HUES6 (cell line): ENCODE measurements around the gene MAGEA9B.
"Not testable (repeated sequence)": the region's sequence is repeated elsewhere in the genome, so short reads cannot be mapped to it uniquely, and the experiment has no call there.

Experiments used
- H3K27ac ChIP-seq: 2 replicates; pipeline ENCODE4 v1.7.0; 2013; ENCODE audit warnings: low read depth, mild to moderate bottlenecking, low read length, inconsistent platforms
- H3K27me3 ChIP-seq: 2 replicates; pipeline ENCODE4 v1.6.1; 2013; ENCODE audit warnings: low read length; ENCODE audit not compliant: control insufficient read depth, insufficient read depth
- H3K36me3 ChIP-seq: 2 replicates; pipeline ENCODE4 v1.6.1; 2013; ENCODE audit warnings: low read length; ENCODE audit not compliant: control insufficient read depth, insufficient read depth
- H3K4me1 ChIP-seq: 2 replicates; pipeline ENCODE4 v1.6.1; 2013; ENCODE audit warnings: low read length; ENCODE audit not compliant: control insufficient read depth, insufficient read depth
- H3K4me3 ChIP-seq: 2 replicates; pipeline ENCODE4 v1.5.1; 2013; ENCODE audit warnings: low read depth, low read length
- H3K9ac ChIP-seq: one replicate; pipeline ENCODE4 v1.6.1; 2013; ENCODE audit warnings: mild to moderate bottlenecking, low read length
- H3K9me3 ChIP-seq: 2 replicates; pipeline ENCODE4 v1.6.1; 2013; ENCODE audit warnings: low read depth, low read length; ENCODE audit not compliant: control insufficient read depth, insufficient read depth

MAGEA9B gene

DNA sequence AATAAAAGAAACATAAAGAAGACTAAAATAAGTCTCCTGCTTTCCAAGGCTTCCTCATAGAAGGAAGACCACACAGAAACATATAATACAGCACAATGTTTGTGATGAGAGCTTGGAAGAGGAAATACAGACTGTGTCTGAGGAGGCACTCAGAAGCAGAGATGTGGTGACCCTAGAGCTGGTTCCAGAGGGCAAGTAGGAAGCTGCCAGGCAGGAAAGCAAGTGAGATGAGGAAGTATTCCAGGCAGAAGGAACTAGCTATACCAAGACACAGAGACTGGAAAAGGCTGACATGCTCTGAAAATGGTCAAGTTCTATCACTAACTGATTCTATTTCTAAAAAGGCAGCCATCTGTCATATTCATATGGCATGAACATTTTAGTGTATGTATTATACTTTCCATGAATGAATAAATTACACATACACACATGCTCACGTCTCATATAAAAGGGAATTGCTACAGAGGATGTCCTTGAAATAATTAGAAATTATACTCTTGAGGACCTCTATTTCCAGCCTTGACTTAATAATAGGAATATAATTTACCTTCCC lies 24.4 kb upstream of the MAGEA9B start:
- no peak overlapping the region for H3K4me3 ChIP-seq
- H3K4me1 ChIP-seq: 0 out of 2 replicates have a peak, but pooled peaks cover 4% of the 10 kb centered on the region
- H3K27me3 ChIP-seq: no peaks in the 10 kb centered on the region
- peaks cover 15% of the 10 kb centered on the region for H3K36me3 ChIP-seq
- no peak overlapping the region for H3K9ac ChIP-seq
- H3K9me3 ChIP-seq: 0 out of 2 replicates have a peak, but pooled peaks cover 3% of the 10 kb centered on the region
- no peak overlapping the region for H3K27ac ChIP-seq

DNA sequence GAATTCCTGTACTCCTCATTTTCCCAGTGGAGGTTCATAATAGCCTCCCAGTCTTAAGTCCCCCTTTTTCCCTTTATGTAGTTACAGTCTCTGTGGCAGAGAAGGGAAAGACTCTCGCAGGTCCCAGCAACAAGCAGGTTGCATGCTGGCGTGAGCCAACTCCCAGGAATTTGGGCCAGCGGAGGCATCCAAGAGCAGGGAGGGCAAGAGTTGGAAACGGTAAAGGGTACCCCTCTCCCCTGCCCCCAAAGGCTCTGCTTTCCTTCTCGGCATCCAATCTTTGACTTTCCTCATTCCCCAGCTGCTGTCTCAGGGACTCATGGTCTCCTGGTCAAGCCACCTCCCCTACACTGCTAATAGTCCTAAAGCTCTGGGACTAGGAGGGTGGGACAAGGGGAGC lies 23.3 kb upstream of the MAGEA9B start:
- no peak overlapping the region for H3K27ac ChIP-seq
- H3K4me1 ChIP-seq: peaks cover 4% of the 10 kb centered on the region; the same call in 1 of the 2 replicates
- no peaks in the 10 kb centered on the region; the same call in 1 of the 2 replicates for H3K27me3 ChIP-seq
- H3K4me3 ChIP-seq: no peak overlapping the region
- no peak overlapping the region for H3K9ac ChIP-seq
- H3K36me3 ChIP-seq: peaks cover 22% of the 10 kb centered on the region
- 0 out of 2 replicates have a peak, but pooled peaks cover 3% of the 10 kb centered on the region for H3K9me3 ChIP-seq

DNA sequence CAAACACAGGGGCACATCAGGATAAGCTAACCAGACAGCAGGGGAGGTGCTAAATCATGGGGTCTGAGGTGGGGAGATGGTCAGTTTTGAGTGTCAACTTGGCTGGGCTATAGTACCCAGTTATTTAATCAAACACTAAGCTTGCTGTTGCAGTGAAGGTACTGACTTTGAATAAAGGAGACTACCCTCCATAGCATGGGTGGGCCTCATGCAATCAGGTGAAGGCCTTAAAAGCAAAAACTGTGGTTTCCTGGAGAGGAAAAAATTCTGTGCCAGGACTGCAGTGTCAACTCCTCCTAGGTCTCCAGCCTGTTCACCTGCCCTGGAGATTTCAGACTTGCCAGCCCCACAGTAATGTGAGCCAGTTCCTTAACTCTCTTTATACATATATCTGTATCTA lies 20.4 kb upstream of the MAGEA9B start:
- Histone ChIP-seq H3K27ac (no peak overlapping the region), H3K27me3 (no peaks in the 10 kb centered on the region; the same call in 1 of the 2 replicates), H3K9ac (no peak overlapping the region), H3K4me3 (no peak overlapping the region), H3K4me1 (peaks cover 4% of the 10 kb centered on the region; the same call in 1 of the 2 replicates), H3K36me3 (peaks cover 44% of the 10 kb centered on the region), H3K9me3 (no peaks in the 10 kb centered on the region)

DNA sequence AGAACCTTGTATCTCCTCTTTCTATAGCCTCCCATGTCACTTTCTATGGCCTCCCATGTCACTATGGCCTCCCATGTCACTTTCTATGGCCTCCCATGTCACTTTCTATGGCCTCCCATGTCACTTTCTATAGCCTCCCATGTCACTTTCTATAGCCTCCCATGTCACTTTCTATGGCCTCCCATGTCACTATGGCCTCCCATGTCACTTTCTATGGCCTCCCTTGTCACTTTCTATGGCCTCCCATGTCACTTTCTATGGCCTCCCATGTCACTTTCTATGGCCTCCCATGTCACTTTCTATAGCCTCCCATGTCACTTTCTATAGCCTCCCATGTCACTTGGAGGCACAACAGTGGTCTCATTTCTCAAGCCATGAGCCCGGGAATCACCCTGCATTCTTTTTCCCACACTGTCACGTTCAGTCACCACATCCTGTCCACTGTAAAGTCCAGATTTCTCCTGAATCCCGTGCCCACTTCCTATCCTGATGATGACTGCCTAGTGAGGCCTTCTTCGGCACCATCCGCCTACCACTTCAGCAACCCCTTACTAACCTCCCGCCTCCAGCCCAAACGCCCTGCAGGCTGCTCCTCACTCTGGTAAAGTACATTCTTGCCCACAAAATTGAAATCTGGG lies 18.1 kb upstream of the MAGEA9B start:
- not testable (repeated sequence) for H3K27ac ChIP-seq, H3K27me3 ChIP-seq, H3K4me3 ChIP-seq, H3K9ac ChIP-seq, H3K9me3 ChIP-seq, H3K4me1 ChIP-seq
- H3K36me3 ChIP-seq: peaks cover 50% of the 10 kb centered on the region

DNA sequence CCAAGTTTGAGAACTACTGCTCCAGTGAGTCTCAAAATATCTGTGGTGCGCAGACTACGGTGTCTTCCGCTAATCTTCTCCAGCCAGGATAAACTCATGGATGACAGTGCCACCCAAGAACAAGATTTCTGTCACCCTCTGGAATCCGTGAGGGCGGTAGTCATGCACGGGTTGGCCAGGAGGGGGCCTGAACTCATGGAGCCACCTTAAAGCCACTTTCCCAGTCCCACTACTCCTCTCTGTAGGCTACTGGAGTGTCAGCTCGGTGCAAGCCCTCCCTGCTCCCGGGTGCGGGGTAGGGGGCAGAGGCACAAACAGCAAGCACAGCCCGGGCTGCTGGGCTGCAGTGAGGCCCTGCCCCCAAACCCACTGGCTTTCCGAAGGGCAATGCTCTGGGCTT lies 11.3 kb upstream of the MAGEA9B start:
- H3K9ac ChIP-seq, H3K27me3 ChIP-seq, H3K4me1 ChIP-seq, H3K4me3 ChIP-seq, H3K9me3 ChIP-seq, H3K27ac ChIP-seq: not testable (repeated sequence)
- H3K36me3 ChIP-seq: peaks cover 14% of the 10 kb centered on the region; the same call in 1 of the 2 replicates

DNA sequence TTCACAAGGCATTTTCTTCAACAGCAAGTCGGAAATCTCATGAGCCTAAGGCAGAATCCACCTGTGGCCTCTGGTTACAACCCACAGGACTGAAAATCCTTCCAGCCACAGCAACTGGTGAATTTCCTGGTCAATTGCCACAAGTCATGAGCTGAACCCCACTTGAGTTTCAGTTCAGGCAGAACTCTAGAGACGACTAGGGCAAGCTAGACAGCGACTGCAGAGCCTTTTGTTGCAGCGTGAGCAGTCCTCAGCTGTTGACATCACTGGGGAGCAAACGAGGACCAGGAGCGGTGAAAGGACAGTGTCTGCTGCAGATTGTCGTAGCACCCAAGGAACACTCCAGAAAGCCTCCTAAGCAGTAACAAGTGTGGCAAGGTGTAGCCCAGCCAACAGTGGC lies 8.7 kb upstream of the MAGEA9B start:
- not testable (repeated sequence) for H3K27me3 ChIP-seq, H3K4me3 ChIP-seq, H3K4me1 ChIP-seq, H3K9me3 ChIP-seq, H3K36me3 ChIP-seq, H3K9ac ChIP-seq, H3K27ac ChIP-seq

DNA sequence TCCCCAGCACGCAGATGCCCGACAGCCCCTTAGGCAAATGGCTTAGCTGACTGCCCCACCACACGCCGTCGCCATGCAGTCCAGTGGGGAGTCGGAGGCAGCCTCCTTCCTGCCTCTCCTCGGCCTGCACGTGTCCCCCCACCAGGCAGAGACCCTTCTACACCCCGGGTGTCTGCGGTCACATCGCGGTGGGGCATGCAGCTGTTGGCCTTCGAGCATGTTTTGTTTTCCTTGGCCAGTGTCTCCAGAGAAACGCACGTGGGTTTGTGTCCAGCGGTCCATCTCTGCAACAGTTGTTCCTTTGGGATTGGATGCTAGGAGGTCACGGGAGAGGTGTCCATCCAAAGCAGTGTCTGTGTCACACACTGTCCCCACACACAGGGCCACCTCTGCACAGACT lies 8.0 kb upstream of the MAGEA9B start, which contains the start of gene HSFX2:
TSS of gene HSFX2 (minus strand) at position 101 of the 400 bp plus-strand sequence. CDS start 614 bp downstream, outside the sequence.
- H3K36me3 ChIP-seq, H3K4me3 ChIP-seq, H3K27me3 ChIP-seq, H3K9ac ChIP-seq, H3K27ac ChIP-seq, H3K9me3 ChIP-seq, H3K4me1 ChIP-seq: not testable (repeated sequence)

DNA sequence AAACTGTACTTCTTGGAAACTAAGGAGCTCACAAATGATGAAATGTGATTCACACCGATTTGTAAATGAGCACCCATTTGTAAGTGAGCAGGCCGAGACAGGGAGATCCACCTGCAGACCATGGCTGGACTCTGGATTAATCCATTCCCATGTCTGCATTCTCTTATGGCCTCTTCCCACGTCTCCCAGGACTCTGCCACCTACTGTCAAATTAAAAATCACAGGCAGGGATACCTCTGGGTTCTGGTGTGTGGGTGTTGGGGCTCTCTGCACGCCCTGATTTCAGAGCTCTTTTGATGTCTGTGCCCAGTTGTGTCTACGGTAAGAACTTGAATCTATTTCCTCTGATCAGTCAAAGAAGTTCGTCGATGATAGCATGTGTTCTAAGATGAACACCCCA lies 3.7 kb upstream of the MAGEA9B start:
- not testable (repeated sequence) for H3K4me1 ChIP-seq, H3K27ac ChIP-seq, H3K9ac ChIP-seq, H3K9me3 ChIP-seq, H3K4me3 ChIP-seq, H3K36me3 ChIP-seq, H3K27me3 ChIP-seq

DNA sequence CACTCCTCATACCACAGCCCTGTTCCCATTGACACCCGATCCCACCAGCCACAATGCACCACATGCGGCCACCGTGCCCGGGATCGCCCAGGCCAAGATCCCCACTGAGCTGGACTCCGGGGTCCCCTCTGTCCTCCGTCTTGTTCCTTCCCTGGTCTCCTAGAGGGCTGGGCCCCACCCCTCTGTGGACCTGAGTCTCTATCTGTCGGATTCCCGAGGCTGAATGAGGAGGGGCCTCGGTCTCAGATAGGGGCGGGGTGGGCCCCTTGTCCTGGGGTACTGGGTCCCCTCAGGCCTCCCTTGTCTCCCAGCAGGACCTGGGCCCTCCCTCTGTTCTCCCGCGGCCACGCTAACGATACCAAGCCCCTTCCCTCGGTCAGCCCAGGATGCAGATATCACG lies 1.6 kb downstream of the MAGEA9B start:
- H3K27ac ChIP-seq, H3K9ac ChIP-seq, H3K4me3 ChIP-seq, H3K4me1 ChIP-seq, H3K27me3 ChIP-seq, H3K36me3 ChIP-seq, H3K9me3 ChIP-seq: not testable (repeated sequence)

DNA sequence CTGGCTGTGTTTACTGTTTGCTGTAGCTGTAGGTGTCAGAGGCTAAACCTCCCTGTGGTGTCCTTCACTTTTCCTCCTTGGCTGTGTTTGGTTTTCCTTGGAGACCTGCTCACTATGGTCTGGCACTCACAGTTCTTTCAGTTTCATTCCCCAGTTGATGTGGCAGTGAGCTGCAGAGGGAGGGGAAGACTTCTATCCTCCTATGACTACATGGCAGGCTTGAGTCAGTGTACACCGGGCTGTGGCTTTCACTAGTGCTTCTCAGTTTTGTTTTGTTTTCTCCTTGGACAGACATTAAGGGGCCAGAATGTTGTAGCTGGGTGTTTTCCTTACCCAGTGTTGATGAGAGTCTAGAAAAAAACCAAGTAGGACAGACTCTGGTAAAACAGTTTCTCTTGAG lies 13.8 kb downstream of the MAGEA9B start:
- not testable (repeated sequence) for H3K27ac ChIP-seq, H3K4me3 ChIP-seq, H3K4me1 ChIP-seq, H3K27me3 ChIP-seq, H3K9ac ChIP-seq, H3K9me3 ChIP-seq, H3K36me3 ChIP-seq

DNA sequence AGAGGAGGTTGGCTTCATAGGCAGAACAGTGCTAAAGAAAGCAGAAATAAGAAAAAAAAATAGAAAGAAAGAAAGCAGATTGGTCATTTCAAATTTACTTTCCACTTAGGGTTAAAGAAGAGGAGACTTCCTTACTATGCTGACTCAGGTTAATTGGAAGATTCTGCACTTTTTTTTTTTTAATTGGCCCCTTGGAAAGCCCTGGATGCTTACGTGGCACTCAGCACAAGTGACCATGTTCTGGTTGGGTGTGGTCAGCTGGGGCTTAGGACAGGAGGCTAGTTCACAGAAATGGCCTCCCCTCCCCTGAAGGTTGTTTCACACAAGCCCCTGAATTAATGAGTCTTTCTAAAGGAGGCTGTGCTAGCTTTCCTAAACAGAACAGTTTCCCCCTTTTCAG lies 14.5 kb downstream of the MAGEA9B start:
- Histone ChIP-seq H3K4me3 (no peak overlapping the region), H3K27ac (no peak overlapping the region), H3K4me1 (peaks cover 8% of the 10 kb centered on the region; the same call in 1 of the 2 replicates), H3K27me3 (no peaks in the 10 kb centered on the region), H3K9me3 (no peaks in the 10 kb centered on the region), H3K9ac (no peak overlapping the region), H3K36me3 (no peaks in the 10 kb centered on the region)
